Retina (tissue), 1 donor: ENCODE data around the gene FOXR1.
"Not testable (repeated sequence)": the region's sequence is repeated elsewhere in the genome, so short reads cannot be mapped to it uniquely, and the experiment has no call there.

ENCODE experiments used
- DNase-seq: peaks from one replicate; pipeline ENCODE4 v3.0.0-alpha.2; 2016

FOXR1 gene

DNA sequence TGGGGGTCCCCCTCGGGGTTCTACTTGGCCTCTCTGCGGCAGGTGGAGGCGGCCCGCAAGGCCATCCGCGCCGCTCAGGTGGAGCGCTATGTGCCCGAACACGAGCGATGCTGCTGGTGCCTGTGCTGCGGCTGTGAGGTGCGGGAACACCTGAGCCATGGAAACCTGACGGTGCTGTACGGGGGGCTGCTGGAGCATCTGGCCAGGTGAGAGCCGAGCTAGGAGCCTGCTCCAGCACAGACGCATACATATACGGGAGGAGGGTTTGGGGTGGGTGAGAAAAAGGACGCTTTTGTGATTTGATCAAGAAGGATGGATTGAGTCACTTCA, 26.8 kb downstream of the FOXR1 start:
- DNase-seq = no peak

DNA sequence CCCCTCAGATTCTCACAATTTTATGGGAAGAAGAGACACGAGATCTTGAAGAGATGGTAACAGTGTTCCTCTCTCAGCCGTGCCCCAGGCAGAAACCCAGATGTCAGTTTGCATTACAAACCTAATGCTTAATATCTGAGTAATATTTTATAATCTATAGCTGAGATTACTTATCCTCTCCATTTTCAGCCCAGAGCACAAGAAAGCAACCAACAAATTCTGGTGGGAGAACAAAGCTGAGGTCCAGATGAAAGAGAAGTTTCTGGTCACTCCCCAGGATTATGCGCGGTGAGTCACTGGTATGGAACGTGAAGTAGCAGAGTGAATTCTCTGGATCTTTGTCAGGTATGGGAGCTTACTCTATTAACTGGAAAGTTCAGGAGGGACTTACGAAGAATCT, 27.3 kb downstream of the FOXR1 start:
- DNase-seq = no peak

DNA sequence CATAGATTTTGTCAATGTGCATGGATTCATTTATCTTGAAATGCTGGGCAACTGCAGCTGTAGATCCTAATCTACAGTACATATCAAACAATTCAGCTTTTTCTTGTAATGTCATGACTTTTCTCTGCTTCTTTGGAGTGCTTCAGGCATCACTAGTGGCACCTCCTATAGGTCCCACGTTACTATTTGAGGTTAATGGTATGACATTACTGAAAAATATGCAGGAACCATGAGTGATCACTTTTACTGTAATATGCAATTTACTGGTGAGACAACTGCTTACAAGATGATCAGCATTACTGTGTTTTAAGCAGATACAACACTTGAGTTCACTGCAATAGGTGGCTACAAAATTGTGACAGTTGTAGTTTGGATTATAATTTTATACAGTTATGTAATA, 29.3 kb downstream of the FOXR1 start:
- no peak for DNase-seq

DNA sequence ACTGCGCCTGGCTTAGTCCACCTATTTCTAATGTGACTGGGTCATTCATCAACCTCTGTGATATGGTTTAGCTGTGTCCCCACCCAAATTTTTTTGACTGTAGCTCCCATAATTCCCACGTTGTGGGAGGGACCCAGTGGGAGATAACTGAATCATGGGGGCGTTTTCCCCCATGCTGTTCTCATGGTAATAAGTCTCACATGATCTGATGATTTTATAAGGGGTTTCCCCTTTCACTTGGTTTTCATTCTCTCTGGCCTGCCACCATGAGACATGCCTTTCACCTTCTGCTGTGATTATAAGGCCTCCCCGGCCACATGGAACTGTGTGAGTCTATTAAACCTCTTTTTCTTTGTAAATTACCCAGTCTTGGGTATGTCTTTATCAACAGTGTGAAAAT, 35.1 kb downstream of the FOXR1 start:
- no peak for DNase-seq

DNA sequence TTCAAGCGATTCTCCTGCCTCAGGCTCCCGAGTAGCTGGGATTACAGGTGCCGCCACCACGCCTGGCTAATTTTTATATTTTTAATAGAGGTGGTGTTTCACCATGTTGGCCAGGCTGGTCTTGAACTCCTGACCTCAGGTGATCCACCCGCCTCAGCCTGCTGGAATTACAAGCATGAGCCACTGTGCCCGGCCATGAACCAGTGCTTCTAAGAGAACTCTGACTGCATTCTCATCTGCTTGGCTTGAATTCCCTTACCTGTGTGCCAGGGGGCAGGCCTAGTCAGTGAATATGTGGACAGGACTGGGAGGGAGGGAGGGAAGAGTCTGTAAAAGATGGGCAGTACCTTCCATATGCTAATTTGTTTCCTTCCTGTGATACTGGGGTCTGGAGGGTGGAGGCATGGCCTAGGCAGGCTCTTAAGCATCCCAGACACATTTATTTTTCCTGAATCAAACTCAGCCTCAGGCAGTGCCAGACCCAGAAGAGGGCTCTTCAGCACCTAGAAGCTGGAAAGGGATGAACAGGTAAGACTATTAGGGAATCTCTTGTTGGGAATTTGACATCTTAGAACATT, 40.0 kb downstream of the FOXR1 start:
- no peak for DNase-seq

DNA sequence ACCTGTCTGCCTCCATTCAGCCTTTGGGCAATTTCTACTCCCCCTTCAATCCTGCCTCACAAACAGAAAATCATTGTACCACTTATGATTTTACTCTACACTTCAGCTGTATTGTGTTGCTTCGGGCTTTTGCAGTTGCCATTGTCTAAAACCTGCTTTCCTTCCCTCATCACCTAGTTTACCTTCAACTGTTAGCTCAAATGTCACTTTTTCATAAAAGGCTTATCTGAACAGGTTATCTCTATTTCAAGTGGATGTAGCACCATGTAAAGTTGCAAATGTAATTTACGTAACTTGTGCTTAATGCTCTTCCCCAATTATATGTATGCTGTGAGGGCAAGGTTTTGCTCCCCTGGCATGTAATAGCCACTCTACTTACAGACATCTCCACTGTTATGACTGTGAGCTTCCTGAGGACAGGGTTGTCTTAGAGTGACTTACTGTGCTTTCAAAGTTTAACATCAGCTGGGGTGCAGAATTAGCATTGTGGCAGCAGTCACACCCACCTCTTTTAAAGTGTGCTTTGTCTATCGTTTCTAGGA, 41.1 kb downstream of the FOXR1 start:
- DNase-seq = no peak

DNA sequence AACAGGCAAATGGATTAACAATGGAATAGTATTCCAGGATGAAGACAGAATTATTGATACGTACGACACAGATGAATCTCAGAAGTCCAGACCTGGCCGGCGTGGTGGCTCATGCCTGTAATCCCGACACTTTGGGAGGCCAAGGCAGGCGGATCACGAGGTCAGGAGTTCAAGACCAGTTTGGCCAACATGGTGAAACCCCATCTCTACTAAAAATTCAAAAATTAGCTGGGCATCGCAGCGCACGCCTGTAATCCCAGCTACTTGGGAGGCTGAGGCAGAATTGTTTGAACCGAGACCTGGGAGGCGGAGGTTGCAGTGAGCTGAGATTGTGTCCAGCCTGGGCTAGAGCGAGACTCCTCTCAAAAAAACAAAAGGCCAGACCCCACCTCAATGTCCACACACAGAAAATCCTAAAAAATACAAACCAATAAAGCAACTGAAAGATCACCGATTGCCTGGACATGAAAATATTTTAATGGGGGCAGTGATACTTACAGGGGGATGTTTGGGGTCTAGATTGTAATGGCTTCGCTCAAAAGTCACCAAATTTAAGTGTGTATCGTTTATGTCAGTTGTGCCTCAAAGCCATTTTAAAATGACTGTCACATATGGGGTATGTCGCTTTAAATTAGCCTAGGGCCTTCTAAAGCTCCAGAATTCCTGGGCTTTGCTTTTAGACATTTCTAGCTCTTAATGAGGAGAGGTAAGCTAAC, 42.8 kb downstream of the FOXR1 start:
- no peak for DNase-seq

DNA sequence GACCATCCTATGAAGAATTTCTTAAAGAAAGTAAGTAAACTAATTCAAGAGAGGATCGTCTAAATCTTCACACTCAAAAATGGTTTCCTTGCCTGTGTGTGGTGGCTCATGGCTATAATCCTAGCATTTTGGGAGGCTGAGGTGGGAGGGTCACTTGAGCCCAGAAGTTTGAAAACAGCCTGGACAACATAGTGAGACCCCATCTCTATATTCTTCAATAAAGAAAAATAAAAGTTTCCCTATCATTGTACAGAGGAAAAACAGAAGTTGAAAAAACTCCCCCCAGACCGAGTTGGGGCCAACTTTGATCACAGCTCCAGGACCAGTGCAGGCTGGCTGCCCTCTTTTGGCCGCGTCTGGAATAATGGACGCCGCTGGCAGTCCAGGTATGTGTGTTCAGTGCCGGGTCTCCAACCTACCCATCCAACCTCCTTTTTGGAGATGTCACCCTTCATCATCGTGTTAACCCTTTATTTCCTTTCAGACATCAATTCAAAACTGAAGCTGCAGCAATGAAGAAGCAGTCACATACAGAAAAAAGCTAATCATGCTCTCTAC, 43.6 kb downstream of the FOXR1 start:
- no peak for DNase-seq

DNA sequence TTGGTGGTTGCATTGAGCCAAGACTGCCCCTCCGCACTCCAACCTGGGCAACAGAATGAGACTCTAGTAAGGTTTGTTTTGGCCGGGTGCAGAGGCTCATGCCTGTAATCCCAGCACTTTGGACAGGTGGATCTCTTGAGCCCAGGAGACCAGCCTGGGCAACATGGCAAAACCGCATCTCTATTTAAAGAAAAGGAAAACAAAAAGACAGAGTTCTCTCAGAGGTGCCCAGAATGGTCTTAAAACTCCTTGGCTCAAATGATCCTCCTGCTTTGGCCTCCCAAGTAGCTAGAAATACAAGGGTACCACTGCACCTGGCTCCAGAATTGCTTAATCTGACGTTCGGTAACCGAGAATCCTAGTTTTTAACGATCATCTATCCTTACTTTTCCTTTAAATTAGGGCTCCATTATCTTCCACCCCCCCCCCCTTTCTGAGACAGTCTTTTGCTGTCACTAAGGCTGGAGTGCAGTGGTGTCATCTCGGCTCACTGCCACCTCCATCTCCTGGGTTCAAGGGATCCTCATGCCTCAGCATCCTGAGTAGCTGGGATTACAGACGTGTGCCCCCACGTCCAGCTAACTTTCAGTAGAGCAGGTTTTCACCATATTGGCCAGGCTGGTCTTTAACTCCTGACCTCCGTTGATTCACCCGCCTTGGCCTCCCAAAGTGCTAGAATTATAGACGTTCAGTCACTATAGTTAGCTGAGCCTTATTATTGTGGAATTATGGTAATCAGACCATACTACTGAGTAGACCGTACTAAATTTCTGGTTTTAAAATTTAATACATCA, 44.9 kb downstream of the FOXR1 start:
- DNase-seq = no peak

DNA sequence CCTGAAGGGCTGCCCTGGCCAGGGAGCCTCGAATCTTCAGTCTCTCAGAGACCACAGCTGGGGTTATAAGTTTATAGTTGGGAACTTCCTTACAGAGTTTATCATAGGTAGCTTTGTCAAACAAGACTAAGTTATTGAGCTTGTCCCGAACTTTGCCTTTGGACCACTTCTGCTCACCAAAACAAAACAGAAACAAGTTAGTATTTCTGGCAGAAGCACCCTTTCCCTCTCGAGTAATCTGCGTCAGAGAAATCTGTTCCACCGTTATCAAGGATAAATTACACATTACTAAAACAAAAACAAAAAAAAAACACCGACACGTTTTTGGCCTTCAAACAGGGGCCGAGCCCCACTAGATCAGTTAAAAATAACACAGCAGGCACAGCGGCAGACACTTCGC, 45.8 kb downstream of the FOXR1 start:
- DNase-seq = not testable (repeated sequence)

DNA sequence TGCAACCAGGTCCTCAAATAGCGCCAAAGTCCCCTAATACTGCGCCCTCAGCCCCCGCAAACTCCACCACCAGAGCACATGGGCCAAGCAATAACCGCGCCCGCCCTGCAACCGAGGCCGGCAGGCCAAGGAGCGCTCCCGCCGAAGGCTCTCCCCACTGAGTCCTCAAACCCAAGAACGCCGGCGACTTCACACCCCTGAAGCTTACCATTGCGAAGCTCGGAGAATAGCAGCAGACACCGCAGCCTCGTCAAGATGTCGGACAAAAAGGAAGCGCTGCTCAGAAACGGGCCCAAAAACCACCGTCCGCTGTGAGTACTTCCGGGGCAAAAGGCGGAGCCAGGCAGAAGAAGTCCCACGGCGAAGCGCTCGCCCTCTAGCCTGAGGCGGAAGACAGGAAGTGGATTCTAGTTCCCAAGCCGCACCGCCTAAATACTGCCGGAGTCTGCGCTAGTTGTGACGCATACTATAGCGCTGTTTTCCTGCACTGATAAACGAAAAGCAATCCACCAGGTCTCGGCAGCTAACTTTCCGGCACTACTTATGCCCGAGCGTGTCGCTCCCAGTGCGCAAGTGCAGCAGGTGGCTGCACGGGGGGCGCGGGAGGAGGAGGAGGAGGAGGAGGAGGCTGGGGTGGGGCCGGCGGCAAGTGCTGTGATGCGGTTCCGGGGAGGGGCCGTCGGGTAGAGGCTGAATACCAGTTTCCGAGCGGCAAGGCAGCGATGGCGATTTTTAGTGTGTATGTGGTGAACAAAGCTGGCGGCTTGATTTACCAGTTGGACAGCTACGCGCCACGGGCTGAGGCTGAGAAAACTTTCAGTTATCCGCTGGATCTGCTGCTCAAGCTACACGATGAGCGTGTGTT, 46.7 kb downstream of the FOXR1 start, which contains the start of the genes RPS25 and TRAPPC4:
Gene RPS25 (minus strand): TSS at position 270 of the 865 bp plus-strand sequence. CDS start 59 bp downstream, at position 211.
Gene TRAPPC4 (plus strand): TSS at position 693 of the 865 bp plus-strand sequence. CDS start 30 bp downstream, at position 723.
- peak; percentile 98 for DNase-seq

DNA sequence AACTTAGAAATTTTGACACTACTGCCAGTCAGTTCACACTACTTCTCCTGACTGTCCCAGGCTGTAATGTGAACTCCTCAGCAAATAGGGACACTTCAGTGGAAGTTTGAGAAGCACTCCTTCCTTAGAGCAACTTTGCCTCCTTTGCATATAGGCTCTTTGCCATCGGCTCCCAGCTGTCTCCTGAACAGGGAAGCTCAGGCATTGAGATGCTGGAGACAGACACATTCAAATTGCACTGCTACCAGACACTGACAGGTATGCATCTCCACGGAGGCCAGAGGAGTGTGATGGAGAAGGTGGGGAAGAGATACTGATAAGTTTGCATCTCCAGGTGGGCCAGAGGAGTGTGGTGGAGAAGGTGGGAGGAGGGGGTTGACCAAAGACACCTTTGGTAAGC, 48.4 kb downstream of the FOXR1 start:
- DNase-seq = no peak

DNA sequence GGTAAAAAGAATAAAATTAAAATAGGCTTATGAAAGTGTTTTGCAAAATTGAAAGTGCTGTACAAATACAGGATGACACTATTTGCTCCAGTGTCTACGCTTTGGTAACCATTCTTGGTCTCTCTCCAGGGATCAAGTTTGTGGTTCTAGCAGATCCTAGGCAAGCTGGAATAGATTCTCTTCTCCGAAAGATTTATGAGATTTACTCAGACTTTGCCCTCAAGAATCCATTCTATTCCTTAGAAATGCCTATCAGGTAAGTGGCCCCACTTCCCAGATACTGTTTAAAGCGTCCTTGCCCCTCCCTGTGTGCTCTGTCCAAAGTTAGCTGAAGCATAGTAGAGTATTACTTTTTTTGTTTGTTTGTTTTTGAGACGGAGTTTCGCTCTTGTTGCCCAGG, 50.1 kb downstream of the FOXR1 start:
- no peak for DNase-seq

DNA sequence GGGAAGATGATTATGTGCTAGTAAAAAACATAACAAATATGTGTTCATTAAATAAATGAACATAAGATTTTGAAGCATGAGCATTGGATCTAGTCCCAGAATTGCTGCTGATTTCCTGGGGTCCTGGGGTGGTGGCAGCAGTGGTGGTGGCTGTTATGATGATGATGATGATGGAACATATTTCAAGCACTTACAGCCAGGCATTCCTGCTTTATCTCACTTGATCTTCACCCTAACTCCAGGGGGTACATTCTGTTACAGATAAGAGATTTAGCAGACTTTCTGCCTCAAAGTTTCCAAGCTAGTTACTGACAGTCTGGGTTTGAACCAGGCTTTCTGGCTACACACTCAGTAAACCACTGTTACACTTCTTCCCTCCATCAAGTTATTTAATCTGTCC, 52.2 kb downstream of the FOXR1 start:
- DNase-seq = no peak

DNA sequence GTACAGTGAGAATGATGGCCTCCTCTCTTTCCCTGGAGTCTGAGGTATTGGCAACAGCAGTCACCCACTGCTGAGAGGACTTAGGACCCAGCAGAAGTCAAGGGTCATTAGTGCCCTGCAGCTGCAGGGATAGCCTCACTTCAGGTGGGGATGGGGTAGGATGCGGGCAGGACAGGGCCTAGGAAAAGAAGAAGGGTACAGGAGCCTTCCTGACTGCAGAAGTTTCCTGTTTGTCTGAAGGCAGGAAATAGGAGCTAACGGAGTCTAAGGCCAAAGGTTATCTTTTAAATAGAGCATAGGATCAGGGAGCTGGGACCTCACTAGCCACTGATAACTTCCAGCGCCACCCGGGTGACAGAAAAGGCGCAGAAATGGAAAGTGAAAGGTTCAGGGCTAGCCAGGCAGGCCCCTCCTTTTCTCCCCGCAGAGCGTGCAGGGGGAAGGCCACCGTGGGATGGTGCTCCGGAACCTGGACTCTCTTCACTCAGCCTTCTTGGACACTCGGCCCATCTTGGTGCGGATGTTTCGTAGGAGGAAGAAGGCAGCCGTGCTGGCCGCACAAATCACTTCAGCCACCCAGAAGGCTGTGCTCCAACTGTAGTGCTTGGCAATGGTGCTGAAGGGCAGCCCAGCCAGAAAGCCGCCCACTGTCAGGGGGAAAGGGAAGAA, 53.0 kb downstream of the FOXR1 start:
- no peak for DNase-seq

DNA sequence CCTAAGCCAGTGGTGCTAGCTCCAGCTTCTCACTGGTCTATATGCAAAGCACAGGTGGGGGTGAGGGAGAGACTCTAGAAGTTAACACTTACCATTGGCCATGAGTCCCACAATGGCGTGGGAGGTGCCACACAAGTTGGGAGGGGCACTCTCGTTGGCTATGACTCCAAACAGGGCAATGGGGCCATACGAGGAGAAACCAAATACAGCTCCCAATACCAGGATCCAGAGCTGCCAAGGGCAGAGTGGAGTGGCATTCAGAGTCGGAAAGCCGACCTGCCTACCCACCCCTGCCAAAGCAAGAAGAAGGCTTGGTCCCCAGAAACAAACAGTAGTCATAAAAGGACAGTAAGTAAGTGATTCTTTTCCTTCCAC, 53.5 kb downstream of the FOXR1 start:
- no peak for DNase-seq

DNA sequence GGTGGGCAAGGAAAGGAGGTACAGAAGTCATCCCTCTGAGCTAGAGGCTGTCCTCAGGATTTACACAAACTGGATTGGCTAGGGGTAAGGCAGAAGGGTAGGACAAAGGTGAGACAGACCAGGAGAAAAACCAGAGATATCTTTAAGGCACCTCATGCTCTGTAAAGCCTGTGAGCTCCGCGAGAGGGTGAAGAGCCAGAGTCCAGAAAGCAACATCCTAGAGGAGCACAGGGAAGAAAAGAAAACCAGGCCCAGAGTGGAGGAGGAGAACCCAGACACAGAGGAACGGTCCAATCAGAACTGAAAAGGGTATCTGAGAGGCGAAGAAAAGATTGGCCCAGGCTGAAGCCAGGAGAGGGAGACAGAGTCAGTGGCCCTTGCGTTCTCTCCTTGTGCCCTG, 54.0 kb downstream of the FOXR1 start:
- DNase-seq = no peak

DNA sequence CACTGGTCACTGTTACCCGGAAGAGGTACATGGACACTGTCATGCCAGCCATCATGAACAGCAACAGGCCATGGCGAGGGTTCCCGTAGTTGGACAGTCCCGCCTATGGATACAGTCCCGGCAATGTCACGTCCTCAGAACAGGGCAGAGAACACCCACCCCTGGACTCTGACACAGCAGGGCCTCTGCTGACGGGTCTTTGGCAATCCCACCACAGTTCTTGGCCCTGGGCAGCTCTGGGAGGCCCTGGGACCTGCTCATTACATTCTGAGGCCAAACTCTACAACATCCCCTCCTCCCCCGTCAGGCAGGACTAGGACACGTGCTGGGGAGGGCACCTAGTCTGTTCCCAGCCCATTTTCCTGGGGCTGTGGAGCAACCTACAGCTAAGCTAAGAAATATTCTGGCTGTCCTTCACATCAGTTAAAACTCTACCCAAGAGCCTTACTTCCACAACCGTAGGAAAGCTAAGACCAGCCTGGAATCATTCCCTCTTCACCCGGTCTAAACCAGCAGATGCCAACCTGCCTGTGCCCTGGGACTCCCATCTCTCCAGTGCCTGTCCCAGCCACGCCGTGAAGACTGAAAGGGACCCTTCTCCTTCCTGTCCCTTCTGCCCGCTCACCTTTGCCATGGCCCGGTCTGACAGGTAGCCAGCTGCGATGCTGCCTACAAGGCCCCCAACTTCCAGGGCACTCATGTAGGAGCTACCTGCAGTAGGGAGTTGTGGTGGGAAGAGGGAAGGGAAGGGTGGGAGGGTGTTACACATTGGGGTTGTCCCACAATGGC, 54.6 kb downstream of the FOXR1 start:
- DNase-seq = no peak

DNA sequence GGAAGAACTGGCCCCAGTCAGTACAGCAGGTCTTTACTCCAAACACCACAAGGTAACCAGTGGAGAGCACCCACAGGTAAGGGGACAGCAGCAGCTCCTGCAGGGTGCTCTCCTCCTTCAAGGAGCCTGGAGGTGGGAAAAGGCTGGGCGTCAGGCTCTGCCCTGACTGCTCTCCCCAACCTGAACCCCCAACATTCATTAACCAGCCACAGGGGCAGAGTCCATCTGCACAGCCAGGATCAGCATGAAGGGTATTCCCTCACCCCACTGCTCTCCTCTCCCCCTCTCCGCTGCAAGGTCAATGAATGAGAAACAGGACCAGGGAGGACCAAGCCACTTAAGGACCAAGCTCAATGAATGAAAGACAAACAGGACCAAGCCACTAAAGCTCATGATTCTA, 55.4 kb downstream of the FOXR1 start:
- DNase-seq = no peak

DNA sequence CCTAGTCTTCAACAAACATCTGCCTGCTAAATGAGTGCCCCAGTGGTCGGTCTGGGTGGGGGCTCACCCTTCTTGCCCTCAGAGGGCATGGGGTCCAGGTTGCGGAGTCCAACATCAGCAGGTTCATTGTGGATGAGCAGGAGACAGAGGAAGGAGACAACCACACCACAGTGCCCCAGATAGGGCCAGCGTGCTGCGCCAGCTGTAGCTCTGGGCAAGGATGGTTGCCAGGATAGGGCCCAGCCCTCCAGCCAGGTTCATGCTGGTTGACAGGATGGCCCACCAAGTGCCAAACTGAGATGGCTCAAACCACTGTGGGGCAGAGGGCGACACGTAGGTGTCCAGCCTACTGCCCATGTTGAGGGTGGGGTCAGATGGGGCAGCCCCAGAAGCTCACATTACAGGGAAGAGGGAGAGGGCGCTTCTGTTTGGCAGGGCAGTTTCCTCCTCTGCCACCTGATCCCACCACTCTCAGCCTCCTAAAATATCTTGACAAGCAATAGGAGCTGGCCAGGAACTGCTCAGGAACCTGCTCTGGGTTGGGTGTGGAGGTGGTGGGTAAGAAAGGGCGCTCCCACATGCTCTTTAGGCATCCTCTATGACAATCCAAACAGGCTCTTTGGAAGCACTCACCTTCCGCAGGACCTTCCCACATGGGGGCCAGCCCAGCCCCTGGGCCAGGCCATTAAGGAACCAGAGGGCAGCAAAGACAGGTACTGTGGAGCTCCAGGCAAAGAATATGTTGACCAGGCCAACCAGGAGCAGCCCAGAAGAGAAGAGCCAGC, 56.2 kb downstream of the FOXR1 start:
- no peak for DNase-seq
